GM12878 (cell line): ENCODE measurements around the gene LDHAL6B. TPM values are rescaled to one million over a fixed set of nuclear protein-coding genes. Genes with fewer than 3 reads are reported as not detected.

Source experiments
- ATAC-seq: fragments of 200-7000 bp; cut with Tn5 transposase; 3 replicates; pipeline ENCODE4 v1.9.1; 2020; ENCODE audit warnings: mild to moderate bottlenecking, moderate library complexity
- BruUV-seq: library from RNA; stranded (reverse); fragments of 400-500 nt; replicated peaks from 2 replicates; lab custom pipeline; 2021; lab: Mats Ljungman, UMichigan
- CTCF ChIA-PET: fragments of 300-600 bp; sonication (Branson Sonifier 250); formaldehyde crosslinking; extraction: SDS; loops from one replicate; lab custom pipeline; 2021; ENCODE audit warnings: inconsistent platforms; lab: Yijun Ruan, JAX
- POLR2A ChIA-PET: fragments of 350-600 bp; formaldehyde crosslinking; extraction: SDS; loops from one replicate; lab custom pipeline; 2021; ENCODE audit warnings: inconsistent platforms; lab: Charles Lee
- RAD21 ChIA-PET: fragments of 300-600 bp; sonication (Branson Sonifier 250); formaldehyde crosslinking; loops from one replicate; lab custom pipeline; 2023; ENCODE audit warnings: antibody characterized with exemption; ENCODE audit not compliant: unreplicated experiment; lab: Charles Lee
- SMC1A ChIA-PET: fragments of 300-600 bp; sonication (Branson Sonifier 250); formaldehyde crosslinking; loops from one replicate; lab custom pipeline; 2023; ENCODE audit not compliant: unreplicated experiment, uncharacterized antibody; lab: Charles Lee
- DNase-seq: peaks from one replicate; pipeline ENCODE4 v3.0.0-alpha.2; 2011; ENCODE audit warnings: low read depth, low spot score
- FAIRE-seq: peaks from 3 replicates; lab custom pipeline; 2011; peaks lifted over from hg19 to GRCh38; lab: Jason Lieb, UNC
- H2AFZ ChIP-seq: 2 replicates; pipeline ENCODE4 v1.6.0; 2011; ENCODE audit warnings: low read depth, low read length, control low read depth; ENCODE audit not compliant: control insufficient read depth
- H3K27ac ChIP-seq: 2 replicates; pipeline ENCODE4 v1.5.1; 2011; ENCODE audit warnings: control low read depth; ENCODE audit not compliant: control insufficient read depth, insufficient read depth
- H3K27me3 ChIP-seq, 2 experiments: replicated peaks in 1 of 2; 2 replicates each; pipeline versions ENCODE4 v1.6.0 to v1.6.1; 2011; ENCODE audit warnings: low read length in 1 of 2; ENCODE audit not compliant: control insufficient read depth in 2 of 2, insufficient read depth in 2 of 2
- H3K36me3 ChIP-seq, 2 experiments: 2 replicates each; pipeline ENCODE4 v1.5.1; 2011; ENCODE audit warnings: low read length in 1 of 2; ENCODE audit not compliant: control insufficient read depth in 2 of 2, insufficient read depth in 2 of 2
- H3K4me1 ChIP-seq: 2 replicates; pipeline ENCODE4 v1.6.1; 2011; ENCODE audit warnings: mild to moderate bottlenecking, low read length, moderate library complexity, mixed read lengths; ENCODE audit not compliant: control insufficient read depth, insufficient read depth
- H3K4me2 ChIP-seq: 2 replicates; pipeline ENCODE4 v1.6.0; 2011; ENCODE audit warnings: control low read depth; ENCODE audit not compliant: control insufficient read depth, insufficient read depth
- H3K4me3 ChIP-seq: fragments of 200-600 bp; sonication (generic); 2 replicates; pipeline ENCODE4 v1.5.1; 2016
- H3K79me2 ChIP-seq: 2 replicates; pipeline ENCODE4 v1.6.0; 2011; ENCODE audit warnings: low read length; ENCODE audit not compliant: control insufficient read depth, insufficient read depth
- H3K9ac ChIP-seq: 2 replicates; pipeline ENCODE4 v1.8.0; 2011; ENCODE audit warnings: low read length, control low read depth, mixed read lengths; ENCODE audit not compliant: control insufficient read depth, insufficient read depth
- H3K9me3 ChIP-seq: replicated peaks from 3 replicates; pipeline ENCODE4 v1.5.1; 2011; ENCODE audit warnings: mild to moderate bottlenecking, low read length; ENCODE audit not compliant: control insufficient read depth, insufficient read depth
- H4K20me1 ChIP-seq: 2 replicates; pipeline ENCODE4 v1.6.0; 2011; ENCODE audit not compliant: control insufficient read depth, insufficient read depth
- CEBPZ ChIP-seq: fragments of 150-350 bp; IDR thresholded peaks from 2 replicates; pipeline ENCODE4 v1.6.1; 2016; ENCODE audit warnings: low read depth, low read length
- ETV6 ChIP-seq, 2 experiments: fragments of 450-650 bp in 1 of 2; IDR thresholded peaks in 1 of 2; conservative IDR thresholded peaks in 1 of 2; 2 replicates each; pipeline ENCODE4 v1.6.1; 2014; ENCODE audit warnings: antibody characterized with exemption in 1 of 2, borderline replicate concordance in 1 of 2, low read depth in 1 of 2, mild to moderate bottlenecking in 1 of 2, moderate library complexity in 1 of 2
- MYC ChIP-seq: IDR thresholded peaks from 2 replicates; pipeline ENCODE4 v1.6.1; 2011; ENCODE audit warnings: mild to moderate bottlenecking, low read length, moderate library complexity, inconsistent platforms; ENCODE audit not compliant: insufficient read depth, insufficient replicate concordance, insufficient read length, severe bottlenecking
- NBN ChIP-seq: fragments of 450-650 bp; IDR thresholded peaks from 2 replicates; pipeline ENCODE4 v1.6.1; 2016
- WGBS: methylation state at CpG from one replicate; pipeline ENCODE4 v1.1.6; 2016; ENCODE audit warnings: low lambda C conversion rate; ENCODE audit not compliant: insufficient replicate concordance, insufficient coverage; ENCODE audit errors: missing lambda C conversion rate; 5-methylcytosine and 5-hydroxymethylcytosine counted together
- in situ Hi-C: fragments of 300-500 bp; cut with MboI; formaldehyde crosslinking; loops from 9 replicates; pipeline ENCODE4 v1.14.3; 2018; ENCODE audit warnings: mixed read lengths
- intact Hi-C: fragments of 100-400 bp; cut with micrococcal nuclease; formaldehyde crosslinking; loops from one replicate; pipeline ENCODE4 v1.14.2; 2022; ENCODE audit not compliant: unreplicated experiment
- polyA plus RNA-seq, 11 experiments: library from polyadenylated mRNA; depleted of rRNA in 4 of 11; unstranded in 6 of 11; stranded (reverse) in 5 of 11; fragments of >200 nt; fragmentation: Nextera tagmentation in 4 of 11; fragmentation: Illumina TruSeq in 1 of 11; extraction: Ambion mirVana in 4 of 11; extraction: Trizol in 1 of 11; gene quantifications; 1 replicate in 1 of 11; 2 replicates in 10 of 11; pipeline versions ENCODE4 v1.2.1 to v1.2.3, GENCODE V29; 2011 to 2016; ENCODE audit warnings: inconsistent platforms in 2 of 11, missing spikeins in 2 of 11, low read depth in 1 of 11
- total RNA-seq, 4 experiments: library from RNA; depleted of rRNA in 3 of 4; stranded (reverse); fragments of >200 nt in 3 of 4; fragmentation: Illumina TruSeq in 1 of 4; extraction: Trizol in 1 of 4; gene quantifications; 2 replicates each; pipeline versions ENCODE4 v1.2.1 to v1.2.3, GENCODE V29; 2013 to 2021

Gene LDHAL6B
- total and polyA plus RNA-seq, 10 of the 15 experiments (the other 5 are each of a cell fraction or from before 2014, with no cell fraction given), result 0.33 to 0.66 TPM; not detected in 8

DNA sequence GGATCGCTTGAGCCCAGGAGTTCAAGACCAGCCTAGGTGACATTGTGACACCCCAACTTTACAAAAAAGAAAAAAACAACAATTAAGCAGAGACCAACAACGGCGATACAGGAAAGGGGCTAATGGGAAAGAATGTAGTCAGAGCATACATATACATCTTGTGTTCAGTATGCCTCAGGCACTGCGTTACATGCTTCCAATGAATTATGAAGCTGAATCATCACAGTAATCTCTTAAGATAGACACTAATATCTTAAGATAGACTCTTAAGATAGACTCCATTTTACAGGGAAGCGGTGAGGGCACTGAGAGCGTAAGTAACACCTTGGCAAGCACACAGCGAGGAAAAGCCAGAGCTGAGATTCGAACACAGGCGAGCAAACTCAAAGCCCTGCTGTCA is 6.1 kb upstream of the LDHAL6B start:
- no peak for ATAC-seq
- H3K9ac ChIP-seq, result no peak overlapping the region
- intact Hi-C loops, result no loop called here
- POLR2A ChIA-PET, result interaction anchor here (0.5 to 0.7 kb wide), 2 partner anchors 189 to 1220 kb away, joined by 3 to 5 read pairs; no protein-coding TSS in a partner anchor
- H3K4me2 ChIP-seq, result no peak overlapping the region
- in situ Hi-C loops, result no loop called here
- no peak overlapping the region for H3K27ac ChIP-seq
- H3K9me3 ChIP-seq, result no peaks in the 10 kb centered on the region
- CTCF ChIA-PET, result interaction anchor here (0.6 kb wide), 2 partner anchors 22 to 328 kb away, joined by 3 read pairs; no protein-coding TSS in a partner anchor
- BruUV-seq, result no TSS peak
- no peaks in the 10 kb centered on the region for H3K27me3 ChIP-seq
- no peak overlapping the region for H2AFZ ChIP-seq
- no peaks in the 10 kb centered on the region for H4K20me1 ChIP-seq
- peaks cover 5 to 46% of the 10 kb centered on the region in 2 experiments for H3K36me3 ChIP-seq
- TF ChIP-seq ETV6 (conservative IDR thresholded peaks at IDR 0.05 in 1 of 2, IDR thresholded peaks at IDR 0.05 in 1 of 2; ENCODE audit: borderline replicate concordance in 1 of 2, low read depth in 1 of 2) (no peak), CEBPZ (no peak), MYC (no peak), NBN (no peak)
- TF ChIP-seq, all 136 proteins: peak for 0
- H3K79me2 ChIP-seq, result no peaks in the 10 kb centered on the region
- no peak overlapping the region for H3K4me3 ChIP-seq
- ChIA-PET RAD21 (no interaction called here), SMC1A (interaction anchor here (0.9 kb wide), 1 partner anchor 213 kb away, joined by 5 read pairs; no protein-coding TSS in a partner anchor)
- FAIRE-seq (no peak), DNase-seq (no peak)
- H3K4me1 ChIP-seq, result no peaks in the 10 kb centered on the region
- 97% methylated on average over 9 of the region's 9 CpGs for WGBS
